ENCODE data around the gene PRKAR1B. TPM values are rescaled to one million over a fixed set of nuclear protein-coding genes. Genes with fewer than 3 reads are reported as not detected.

Gene PRKAR1B
- total RNA-seq, 2 experiments from 2014 or later: 48.7 to 49.9 TPM

GRCh38 chr7:526460-527034, 200.5 kb downstream of the PRKAR1B start:
- intact Hi-C loops (cut with micrococcal nuclease): no loop called here
- peaks cover 4% of the 10 kb centered on the region for H3K4me1 Mint-ChIP-seq (ENCODE audit: low read depth)
- H3K27ac Mint-ChIP-seq: no peak overlapping the region
- H3K4me3 Mint-ChIP-seq: no peak overlapping the region
- no peaks in the 10 kb centered on the region for H3K36me3 Mint-ChIP-seq (ENCODE audit: low read depth)
- TF ChIP-seq CTCF (IDR thresholded peaks at IDR 0.05): no peak
- CTCF ChIA-PET: interaction anchor here (0.5 kb wide), 1 partner anchor 305 kb away, joined by 4 read pairs; no protein-coding TSS in a partner anchor
- H3K9me3 Mint-ChIP-seq: no peaks in the 10 kb centered on the region
- DNase-seq: no peak
- H3K27me3 Mint-ChIP-seq: peaks cover 20% of the 10 kb centered on the region
- POLR2A ChIA-PET: no interaction called here
- ATAC-seq: no peak

GRCh38 chr7:525740-526139, 201.3 kb downstream of the PRKAR1B start:
- H3K4me3 Mint-ChIP-seq: no peak overlapping the region
- intact Hi-C loops (cut with micrococcal nuclease): no loop called here
- DNase-seq (no peak), ATAC-seq (no peak)
- H3K4me1 Mint-ChIP-seq (ENCODE audit: low read depth): no peaks in the 10 kb centered on the region
- H3K36me3 Mint-ChIP-seq (ENCODE audit: low read depth): no peaks in the 10 kb centered on the region
- POLR2A ChIA-PET: no interaction called here
- H3K9me3 Mint-ChIP-seq: no peaks in the 10 kb centered on the region
- TF ChIP-seq CTCF (IDR thresholded peaks at IDR 0.05): no peak
- CTCF ChIA-PET: no interaction called here
- H3K27me3 Mint-ChIP-seq: peaks cover 27% of the 10 kb centered on the region
- no peak overlapping the region for H3K27ac Mint-ChIP-seq

- ATAC-seq (no peak), DNase-seq (no peak)
- H3K4me1 Mint-ChIP-seq (ENCODE audit: low read depth): no peaks in the 10 kb centered on the region
- peaks cover 22% of the 10 kb centered on the region for H3K27me3 Mint-ChIP-seq
- H3K36me3 Mint-ChIP-seq (ENCODE audit: low read depth): no peaks in the 10 kb centered on the region
- H3K27ac Mint-ChIP-seq: no peak overlapping the region
- no peak for TF ChIP-seq CTCF (IDR thresholded peaks at IDR 0.05)
- no peak overlapping the region for H3K4me3 Mint-ChIP-seq
- POLR2A ChIA-PET: no interaction called here
- intact Hi-C loops (cut with micrococcal nuclease): no loop called here
- CTCF ChIA-PET: no interaction called here
- H3K9me3 Mint-ChIP-seq: no peaks in the 10 kb centered on the region
Observed at GRCh38 chr7:524800-525199, 202.3 kb downstream of the PRKAR1B start.

GRCh38 chr7:523347-524336, 203.4 kb downstream of the PRKAR1B start:
- H3K4me1 Mint-ChIP-seq (ENCODE audit: low read depth): peaks cover under 1% of the 10 kb centered on the region
- intact Hi-C loops (cut with micrococcal nuclease): no loop called here
- no peak overlapping the region for H3K27ac Mint-ChIP-seq
- H3K4me3 Mint-ChIP-seq: no peak overlapping the region
- CTCF ChIA-PET: interaction anchor here (0.5 to 1.0 kb wide), 2 partner anchors 9 to 80 kb away, joined by 3 read pairs; no protein-coding TSS in a partner anchor
- ATAC-seq: no peak
- no peak for TF ChIP-seq CTCF (IDR thresholded peaks at IDR 0.05)
- no peaks in the 10 kb centered on the region for H3K9me3 Mint-ChIP-seq
- DNase-seq: no peak
- no peaks in the 10 kb centered on the region for H3K36me3 Mint-ChIP-seq (ENCODE audit: low read depth)
- H3K27me3 Mint-ChIP-seq: peaks cover 23% of the 10 kb centered on the region
- POLR2A ChIA-PET: interaction anchor here (1.2 kb wide), 1 partner anchor 52 kb away, joined by 3 read pairs; no protein-coding TSS in a partner anchor

- no peak for ATAC-seq
- Mint-ChIP-seq H3K27me3 (peaks cover 26% of the 10 kb centered on the region), H3K4me1 (ENCODE audit: low read depth) (peaks cover 2% of the 10 kb centered on the region), H3K27ac (no peak overlapping the region), H3K36me3 (ENCODE audit: low read depth) (no peaks in the 10 kb centered on the region), H3K4me3 (no peak overlapping the region), H3K9me3 (no peaks in the 10 kb centered on the region)
- POLR2A ChIA-PET: interaction anchor here (1.2 kb wide), 1 partner anchor 52 kb away, joined by 3 read pairs; no protein-coding TSS in a partner anchor
- intact Hi-C loops (cut with micrococcal nuclease): no loop called here
- CTCF ChIA-PET: no interaction called here
- TF ChIP-seq CTCF (IDR thresholded peaks at IDR 0.05): no peak
- DNase-seq: no peak
Observed at GRCh38 chr7:522951-523314, 204.1 kb downstream of the PRKAR1B start.
